HepG2 (cell line): ENCODE measurements around the gene EFCAB8. TPM values are rescaled to one million over a fixed set of nuclear protein-coding genes. Genes with fewer than 3 reads are reported as not detected.

Experiments
- ATF4 ChIP-seq, 2 experiments: fragments of 450-650 bp in 1 of 2; sonication (generic) in 1 of 2; formaldehyde crosslinking; IDR thresholded peaks; 2 replicates each; pipeline versions ENCODE4 v1.5.0 to v1.8.0; 2020 to 2022; ENCODE audit warnings: mild to moderate bottlenecking in 1 of 2, missing genetic modification reagents in 1 of 2
- ATM ChIP-seq: fragments of 450-650 bp; IDR thresholded peaks from 2 replicates; pipeline ENCODE4 v1.7.1; 2017; ENCODE audit warnings: mild to moderate bottlenecking, borderline replicate concordance
- BORCS8-MEF2B ChIP-seq: sonication (generic); formaldehyde crosslinking; IDR thresholded peaks from 2 replicates; pipeline ENCODE4 v1.8.0; 2022; ENCODE audit warnings: mild to moderate bottlenecking, missing genetic modification reagents
- CEBPG ChIP-seq: IDR thresholded peaks from 2 replicates; pipeline ENCODE4 v1.6.1; 2016
- FUBP1 ChIP-seq: sonication (generic); formaldehyde crosslinking; IDR thresholded peaks from 2 replicates; pipeline ENCODE4 v1.5.1; 2020; ENCODE audit warnings: missing genetic modification reagents, mild to moderate bottlenecking, borderline replicate concordance
- MYPOP ChIP-seq: sonication (generic); formaldehyde crosslinking; IDR thresholded peaks from 2 replicates; pipeline ENCODE4 v1.8.1; 2023; ENCODE audit warnings: mild to moderate bottlenecking, moderate library complexity, missing genetic modification reagents
- NR2F2 ChIP-seq: IDR thresholded peaks from 2 replicates; pipeline ENCODE4 v1.6.1; 2012; ENCODE audit warnings: low read depth, inconsistent platforms, borderline replicate concordance
- PATZ1 ChIP-seq: sonication (generic); formaldehyde crosslinking; IDR thresholded peaks from 2 replicates; pipeline ENCODE4 v1.4.0; 2020; ENCODE audit warnings: missing genetic modification reagents
- PAX8 ChIP-seq: sonication (generic); formaldehyde crosslinking; IDR thresholded peaks from 2 replicates; pipeline ENCODE4 v1.8.0; 2022; ENCODE audit warnings: mild to moderate bottlenecking, missing genetic modification reagents, borderline replicate concordance
- SIN3B ChIP-seq: fragments of 150-350 bp; IDR thresholded peaks from 2 replicates; pipeline ENCODE4 v1.6.1; 2014; ENCODE audit warnings: low read length
- TAF15 ChIP-seq: fragments of 200-400 bp; formaldehyde crosslinking; IDR thresholded peaks from one replicate; pipeline ENCODE4 v1.6.1; 2018; ENCODE audit warnings: mild to moderate bottlenecking, low read depth, low read length; ENCODE audit not compliant: poor library complexity, severe bottlenecking
- TRIM22 ChIP-seq: fragments of 450-650 bp; IDR thresholded peaks from 2 replicates; pipeline ENCODE4 v1.6.1; 2017
- ZBTB33 ChIP-seq: sonication (generic); formaldehyde crosslinking; IDR thresholded peaks from 2 replicates; pipeline ENCODE4 v1.4.0; 2020; ENCODE audit warnings: missing genetic modification reagents
- ZFP82 ChIP-seq: sonication (generic); formaldehyde crosslinking; IDR thresholded peaks from 2 replicates; pipeline ENCODE4 v1.5.1; 2020; ENCODE audit warnings: mild to moderate bottlenecking, missing genetic modification reagents, borderline replicate concordance
- ZNF552 ChIP-seq: sonication (generic); formaldehyde crosslinking; IDR thresholded peaks from 2 replicates; pipeline ENCODE4 v1.9.0; 2022; ENCODE audit warnings: missing genetic modification reagents, mild to moderate bottlenecking, borderline replicate concordance
- ZNF589 ChIP-seq: sonication (generic); formaldehyde crosslinking; conservative IDR thresholded peaks from 2 replicates; pipeline ENCODE4 v1.8.0; 2022; ENCODE audit warnings: mild to moderate bottlenecking, moderate library complexity, missing genetic modification reagents
- ZNF652 ChIP-seq: IDR thresholded peaks from 2 replicates; pipeline ENCODE4 v1.6.1; 2016; ENCODE audit warnings: low read depth, borderline replicate concordance
- ZNF7 ChIP-seq: IDR thresholded peaks from 2 replicates; pipeline ENCODE4 v1.6.1; 2016; ENCODE audit warnings: missing biosample characterization, missing genetic modification reagents
- ZNF766 ChIP-seq: sonication (generic); formaldehyde crosslinking; IDR thresholded peaks from 2 replicates; pipeline ENCODE4 v1.5.0; 2020; ENCODE audit warnings: missing genetic modification reagents, borderline replicate concordance
- polyA plus RNA-seq, 8 experiments: library from polyadenylated mRNA; depleted of rRNA in 3 of 8; stranded (reverse) in 7 of 8; unstranded in 1 of 8; fragments of >200 nt; fragmentation: Illumina TruSeq in 4 of 8; extraction: Trizol in 4 of 8; gene quantifications; 2 replicates each; pipeline versions ENCODE4 v1.2.1 to v1.2.3, GENCODE V29; 2011 to 2016; ENCODE audit warnings: low read depth in 4 of 8, missing spikeins in 1 of 8, mixed read lengths in 1 of 8; ENCODE audit not compliant: insufficient read depth in 1 of 8
- total RNA-seq, 5 experiments: library from RNA; depleted of rRNA; stranded (reverse); fragments of >200 nt; fragmentation: Illumina TruSeq; extraction: Trizol; gene quantifications; 2 replicates each; pipeline ENCODE4 v1.2.3, GENCODE V29; 2016; ENCODE audit warnings: low read depth in 1 of 5

The EFCAB8 gene
- total and polyA plus RNA-seq, 2 of the 13 experiments (the other 11 are each of a cell fraction or from before 2014, with no cell fraction given) = 0.15 to 0.22 TPM

GRCh38 chr20:33009214-33010132, 150.8 kb downstream of the EFCAB8 start (continued):
- TF ChIP-seq PATZ1 = peak; percentile 99
- peak; percentile 96 for TF ChIP-seq ZNF589 (CRISPR knock-in tag)
- TF ChIP-seq BORCS8-MEF2B = peak; percentile 94
- TF ChIP-seq NR2F2 = peak; percentile 84
- peak; percentile 92; the same call in 1 of the 2 replicates for TF ChIP-seq ZNF552
- TF ChIP-seq ZBTB33 (CRISPR knock-in tag) = peak; percentile 35; the same call in 1 of the 2 replicates
- no peak for TF ChIP-seq TRIM22
- TF ChIP-seq PAX8 (CRISPR knock-in tag) = peak; percentile 96
- peak; percentile 96 for TF ChIP-seq TAF15
- peak; percentile 50; the same call in 1 of the 2 replicates for TF ChIP-seq ZNF7 (CRISPR knock-in tag)
- TF ChIP-seq FUBP1 (CRISPR knock-in tag) = no peak; the same call in 1 of the 2 replicates
- peak; percentile 56; the same call in 1 of the 2 replicates for TF ChIP-seq ZNF652
- no peak for TF ChIP-seq ATM
- TF ChIP-seq SIN3B = no peak
- peak in 1 of 2 experiments; percentile 94; a peak in 2 of 4 replicates for TF ChIP-seq ATF4 (CRISPR knock-in tag; IDR thresholded peaks at IDR 0.05)
- TF ChIP-seq CEBPG (CRISPR knock-in tag) = peak; percentile 71; the same call in 1 of the 2 replicates
- peak; percentile 90 for TF ChIP-seq ZFP82 (CRISPR knock-in tag)
- TF ChIP-seq MYPOP (CRISPR knock-in tag) = peak; percentile 92
- TF ChIP-seq ZNF766 = no peak
